IMR-90 (cell line): ENCODE results near the gene C2orf68. TPM values are rescaled to one million over a fixed set of nuclear protein-coding genes. Genes with fewer than 3 reads are reported as not detected.
A peak's percentile ranks its signal among the peaks of the same experiment; 100 is the strongest.

Experiments used
- ATAC-seq: fragments of 200-7000 bp; cut with Tn5 transposase; 2 replicates; pipeline ENCODE4 v1.9.1; 2020; ENCODE audit warnings: low read depth, mild to moderate bottlenecking, moderate library complexity
- BruUV-seq: library from RNA; stranded (reverse); fragments of 400-500 nt; replicated peaks from 2 replicates; lab custom pipeline; 2021; lab: Mats Ljungman, UMichigan
- CTCF ChIA-PET: fragments of 300-600 bp; formaldehyde crosslinking; extraction: SDS; loops from one replicate; lab custom pipeline; 2021; ENCODE audit warnings: antibody characterized with exemption; lab: Yijun Ruan, JAX
- POLR2A ChIA-PET: fragments of 300-600 bp; sonication (Branson Sonifier 250); formaldehyde crosslinking; loops from one replicate; lab custom pipeline; 2022; ENCODE audit warnings: antibody characterized with exemption; ENCODE audit not compliant: unreplicated experiment; lab: Charles Lee
- DNase-seq: peaks from one replicate; pipeline ENCODE4 v3.0.0; 2013
- H2AFZ ChIP-seq: replicated peaks from 2 replicates; pipeline ENCODE3; 2013; ENCODE audit warnings: low read length, mild to moderate bottlenecking; ENCODE audit not compliant: poor library complexity
- H2AK5ac ChIP-seq: 2 replicates; pipeline ENCODE4 v1.6.1; 2013; ENCODE audit warnings: low read depth, low read length, inconsistent platforms
- H2AK9ac ChIP-seq: replicated peaks from 2 replicates; pipeline ENCODE3; 2013; ENCODE audit warnings: mild to moderate bottlenecking, low read depth, low read length, moderate library complexity; ENCODE audit not compliant: poor library complexity
- H2BK120ac ChIP-seq: 2 replicates; pipeline ENCODE4 v1.6.1; 2013; ENCODE audit warnings: low read depth, low read length, inconsistent platforms
- H2BK15ac ChIP-seq: 3 replicates; pipeline ENCODE4 v1.6.1; 2013; ENCODE audit warnings: low read depth, low read length, inconsistent platforms
- H2BK20ac ChIP-seq: 2 replicates; pipeline ENCODE4 v1.6.1; 2013; ENCODE audit warnings: low read depth, mild to moderate bottlenecking, inconsistent platforms, low read length, moderate library complexity
- H2BK5ac ChIP-seq: 2 replicates; pipeline ENCODE4 v1.6.1; 2013; ENCODE audit warnings: mild to moderate bottlenecking, low read depth, low read length, inconsistent platforms; ENCODE audit not compliant: poor library complexity, severe bottlenecking
- H3K14ac ChIP-seq: replicated peaks from 2 replicates; pipeline ENCODE4 v1.6.1; 2013; ENCODE audit warnings: low read depth, low read length, inconsistent platforms
- H3K18ac ChIP-seq: 2 replicates; pipeline ENCODE4 v1.6.1; 2013; ENCODE audit warnings: low read depth, low read length, control low read depth
- H3K23ac ChIP-seq: 2 replicates; pipeline ENCODE4 v1.6.1; 2013; ENCODE audit warnings: low read depth, low read length, inconsistent platforms
- H3K27ac ChIP-seq: 2 replicates; pipeline ENCODE4 v1.5.1; 2013; ENCODE audit warnings: mild to moderate bottlenecking, control low read depth, low read length; ENCODE audit not compliant: insufficient read depth
- H3K27me3 ChIP-seq: 2 replicates; pipeline ENCODE4 v1.6.1; 2013; ENCODE audit warnings: low read length; ENCODE audit not compliant: control insufficient read depth, insufficient read depth
- H3K36me3 ChIP-seq: 2 replicates; pipeline ENCODE4 v1.6.1; 2013; ENCODE audit warnings: low read length, mixed read lengths; ENCODE audit not compliant: control insufficient read depth, insufficient read depth
- H3K4ac ChIP-seq: 2 replicates; pipeline ENCODE4 v1.6.1; 2013; ENCODE audit warnings: low read depth, low read length, inconsistent platforms
- H3K4me1 ChIP-seq: 2 replicates; pipeline ENCODE4 v1.6.1; 2013; ENCODE audit warnings: low read length, mixed read lengths; ENCODE audit not compliant: control insufficient read depth, insufficient read depth
- H3K4me2 ChIP-seq: 2 replicates; pipeline ENCODE4 v1.6.1; 2013; ENCODE audit warnings: low read depth, mild to moderate bottlenecking, control low read depth, low read length, moderate library complexity
- H3K4me3 ChIP-seq: 2 replicates; pipeline ENCODE4 v1.5.1; 2013; ENCODE audit warnings: low read depth, mild to moderate bottlenecking, control low read depth, low read length, moderate library complexity; ENCODE audit not compliant: insufficient read depth
- H3K56ac ChIP-seq: 2 replicates; pipeline ENCODE4 v1.6.1; 2013; ENCODE audit warnings: low read length, inconsistent platforms; ENCODE audit not compliant: insufficient read depth; ENCODE audit errors: extremely low read depth
- H3K79me1 ChIP-seq, 2 experiments: 2 replicates each; pipeline ENCODE4 v1.6.1; 2013; ENCODE audit warnings: low read length in 2 of 2, inconsistent platforms in 1 of 2, low read depth in 1 of 2
- H3K9ac ChIP-seq: 2 replicates; pipeline ENCODE4 v1.6.1; 2013; ENCODE audit warnings: low read depth, low read length, control low read depth
- H3K9me1 ChIP-seq: 2 replicates; pipeline ENCODE4 v1.6.1; 2013; ENCODE audit warnings: low read length, inconsistent platforms; ENCODE audit not compliant: insufficient read depth
- H3K9me3 ChIP-seq: 2 replicates; pipeline ENCODE4 v1.6.1; 2013; ENCODE audit warnings: low read length; ENCODE audit not compliant: control insufficient read depth, insufficient read depth
- H4K20me1 ChIP-seq: 2 replicates; pipeline ENCODE4 v1.6.1; 2013; ENCODE audit warnings: low read length, inconsistent platforms; ENCODE audit not compliant: insufficient read depth
- H4K5ac ChIP-seq: 2 replicates; pipeline ENCODE4 v1.6.1; 2013; ENCODE audit warnings: mild to moderate bottlenecking, low read depth, low read length, control low read depth
- H4K8ac ChIP-seq, 2 experiments: 2 replicates each; pipeline ENCODE4 v1.6.1; 2013; ENCODE audit warnings: low read depth in 2 of 2, low read length in 2 of 2, control low read depth in 1 of 2, inconsistent platforms in 1 of 2
- H4K91ac ChIP-seq: 2 replicates; pipeline ENCODE4 v1.6.1; 2013; ENCODE audit warnings: low read depth, low read length, inconsistent platforms; ENCODE audit not compliant: insufficient read depth
- CHD1 ChIP-seq: IDR thresholded peaks from 2 replicates; pipeline ENCODE4 v1.6.1; 2012; ENCODE audit warnings: low read depth, low read length, improper control_type of control experiment
- CTCF ChIP-seq: conservative IDR thresholded peaks from 2 replicates; pipeline ENCODE4 v1.5.1; 2012; ENCODE audit warnings: mild to moderate bottlenecking, low read depth, low read length, improper control_type of control experiment
- MAFK ChIP-seq: IDR thresholded peaks from 2 replicates; pipeline ENCODE4 v1.6.1; 2012; ENCODE audit warnings: low read depth, low read length, improper control_type of control experiment
- RFX5 ChIP-seq: IDR thresholded peaks from 2 replicates; pipeline ENCODE4 v1.8.0; 2012; ENCODE audit warnings: low read depth, mild to moderate bottlenecking, low read length, moderate library complexity
- SMC3 ChIP-seq: fragments of 150-350 bp; IDR thresholded peaks from 2 replicates; pipeline ENCODE4 v1.6.1; 2016; ENCODE audit warnings: low read depth, mild to moderate bottlenecking, antibody characterized with exemption, low read length, moderate library complexity
- WGBS, 2 experiments: methylation state at CpG; one replicate each; pipeline versions ENCODE4 v1.1.5 to v1.1.7; 2013; ENCODE audit warnings: missing lambda C conversion rate in 2 of 2; ENCODE audit not compliant: insufficient read length in 1 of 2; ENCODE audit errors: extremely low coverage in 2 of 2; 5-methylcytosine and 5-hydroxymethylcytosine counted together
- dilution Hi-C: fragments of 300-500 bp; cut with HindIII; formaldehyde crosslinking; loops from one replicate; pipeline ENCODE4 v1.14.3; 2018; ENCODE audit warnings: low sequenced_read_pairs; ENCODE audit not compliant: unreplicated experiment
- in situ Hi-C: fragments of 300-500 bp; cut with MboI; formaldehyde crosslinking; loops from 3 replicates; pipeline ENCODE4 v1.14.3; 2019; ENCODE audit warnings: low sequenced_read_pairs, inconsistent platforms, mixed read lengths
- intact Hi-C: fragments of 100-400 bp; cut with micrococcal nuclease; formaldehyde crosslinking; loops from 2 replicates; pipeline ENCODE4 v1.10.0; 2022
- polyA plus RNA-seq, 3 experiments: library from polyadenylated mRNA; depleted of rRNA; stranded (reverse); fragments of >200 nt; gene quantifications; 2 replicates each; pipeline ENCODE4 v1.2.3, GENCODE V29; 2012; ENCODE audit warnings: low replicate concordance in 1 of 3
- total RNA-seq: library from RNA; depleted of rRNA; stranded (reverse); fragments of >200 nt; gene quantifications from 2 replicates; pipeline ENCODE4 v1.2.3, GENCODE V29; 2012

C2orf68 gene
- total and polyA plus RNA-seq, 2 of the 4 experiments (the other 2 are of a cell fraction) = 6.8 to 10.1 TPM

- H3K4me1 ChIP-seq = peaks cover 23% of the 10 kb centered on the region
- peaks cover 29% of the 10 kb centered on the region for H3K9me1 ChIP-seq
- H2BK5ac ChIP-seq = peak overlapping the region; percentile 92
- H3K18ac ChIP-seq = no peak overlapping the region
- peak overlapping the region; percentile 45 for H2AFZ ChIP-seq
- H2AK5ac ChIP-seq = peak overlapping the region; percentile 93; the same call in 1 of the 2 replicates
- no peak overlapping the region for H2BK20ac ChIP-seq
- no peaks in the 10 kb centered on the region for H3K27me3 ChIP-seq
- dilution Hi-C loops (no loop called here), in situ Hi-C loops (no loop called here), intact Hi-C loops (no loop called here)
- ChIA-PET POLR2A (interaction anchor here (0.7 to 1.3 kb wide), 2 partner anchors 58 to 172 kb away, joined by 3 read pairs; no protein-coding TSS in a partner anchor), CTCF (no interaction called here)
- WGBS, 2 experiments = 81% methylated on average over 6 of the region's 12 CpGs; no CpG with 5 or more reads in 1 of the 2 experiments
- H2BK120ac ChIP-seq = peak overlapping the region; percentile 77; the same call in 1 of the 2 replicates
- peak overlapping the region; percentile 63; the same call in 1 of the 3 replicates for H2BK15ac ChIP-seq
- H4K20me1 ChIP-seq = peaks cover 13% of the 10 kb centered on the region
- peak overlapping the region; percentile 77; the same call in 1 of the 2 replicates for H4K91ac ChIP-seq
- ATAC-seq = no peak
- H3K9me3 ChIP-seq = no peaks in the 10 kb centered on the region
- no peak overlapping the region for H3K4me3 ChIP-seq
- no peak for DNase-seq
- H3K36me3 ChIP-seq = peaks cover under 1% of the 10 kb centered on the region; the same call in 1 of the 2 replicates
- H3K27ac ChIP-seq = peak overlapping the region; percentile 38; the same call in 1 of the 2 replicates
- peak overlapping the region; percentile 77 for H2AK9ac ChIP-seq
- H3K14ac ChIP-seq = peak overlapping the region; percentile 90; the same call in 1 of the 2 replicates
- H3K79me1 ChIP-seq = peaks cover 33 to 72% of the 10 kb centered on the region in 2 experiments
- no peak overlapping the region for H3K9ac ChIP-seq
- H4K5ac ChIP-seq = peak overlapping the region; percentile 10; the same call in 1 of the 2 replicates
- H3K23ac ChIP-seq = peak overlapping the region; percentile 55; the same call in 1 of the 2 replicates
- H4K8ac ChIP-seq = peak overlapping the region in 1 of 2 experiments; percentile 74; a peak in 3 of 4 replicates
- H3K4me2 ChIP-seq = no peak overlapping the region
- H3K56ac ChIP-seq = no peak overlapping the region
- no TSS peak for BruUV-seq
- peak overlapping the region; percentile 80 for H3K4ac ChIP-seq
- TF ChIP-seq CTCF (no peak), MAFK (no peak), CHD1 (no peak), RFX5 (no peak), SMC3 (no peak)
Observed at GRCh38 chr2:85591563-85591962, 20.3 kb downstream of the C2orf68 start.
